ENCODE results near the gene SCGB1D2.
"Not testable (repeated sequence)": the region's sequence is repeated elsewhere in the genome, so short reads cannot be mapped to it uniquely, and the experiment has no call there.

SCGB1D2 gene

GRCh38 chr11:62242021-62242420, at the start of gene SCGB1D2:
Gene SCGB1D2 (plus strand): TSS chr11:62242239. CDS start chr11:62242308, 69 bp downstream.
- no peak for TF ChIP-seq CTCF (IDR thresholded peaks at IDR 0.05; ENCODE audit: poor library complexity, severe bottlenecking)
- Histone ChIP-seq H3K27me3 (ENCODE audit: insufficient read depth, poor library complexity, severe bottlenecking) (peaks cover 8% of the 10 kb centered on the region), H3K4me1 (ENCODE audit: insufficient read depth, poor library complexity, severe bottlenecking) (no peaks in the 10 kb centered on the region), H3K27ac (ENCODE audit: poor library complexity, severe bottlenecking) (no peak within 1 kb of the TSS), H3K4me3 (ENCODE audit: severe bottlenecking) (no peak within 1 kb of the TSS), H3K9me3 (ENCODE audit: severe bottlenecking) (no peaks in the 10 kb centered on the region), H3K36me3 (ENCODE audit: low read depth) (no peaks in the 10 kb centered on the region)
- DNase-seq (ENCODE audit: low spot score) = no peak
- ATAC-seq (ENCODE audit: low read depth) = 0 out of 3 replicates have a peak, but pooled peaks have one; percentile 42

GRCh38 chr11:62193952-62194351, 48.1 kb upstream of the SCGB1D2 start:
- H3K4me1 ChIP-seq (ENCODE audit: insufficient read depth, poor library complexity, severe bottlenecking) = no peaks in the 10 kb centered on the region
- DNase-seq (ENCODE audit: low spot score) (no peak), ATAC-seq (ENCODE audit: low read depth) (no peak)
- H3K36me3 ChIP-seq (ENCODE audit: low read depth) = no peaks in the 10 kb centered on the region
- H3K27me3 ChIP-seq (ENCODE audit: insufficient read depth, poor library complexity, severe bottlenecking) = no peaks in the 10 kb centered on the region
- no peak overlapping the region for H3K27ac ChIP-seq (ENCODE audit: poor library complexity, severe bottlenecking)
- TF ChIP-seq CTCF (IDR thresholded peaks at IDR 0.05; ENCODE audit: poor library complexity, severe bottlenecking) = no peak
- H3K4me3 ChIP-seq (ENCODE audit: severe bottlenecking) = no peak overlapping the region
- H3K9me3 ChIP-seq (ENCODE audit: severe bottlenecking) = no peaks in the 10 kb centered on the region

- H3K4me3 ChIP-seq (ENCODE audit: severe bottlenecking); H3K27me3 ChIP-seq (ENCODE audit: insufficient read depth, poor library complexity, severe bottlenecking); H3K9me3 ChIP-seq (ENCODE audit: severe bottlenecking); DNase-seq (ENCODE audit: low spot score); H3K4me1 ChIP-seq (ENCODE audit: insufficient read depth, poor library complexity, severe bottlenecking); H3K27ac ChIP-seq (ENCODE audit: poor library complexity, severe bottlenecking); H3K36me3 ChIP-seq (ENCODE audit: low read depth); ATAC-seq (ENCODE audit: low read depth): not testable (repeated sequence)
Observed at GRCh38 chr11:62195010-62195409, 47.0 kb upstream of the SCGB1D2 start.

- no peaks in the 10 kb centered on the region for H3K4me1 ChIP-seq (ENCODE audit: insufficient read depth, poor library complexity, severe bottlenecking)
- no peaks in the 10 kb centered on the region for H3K36me3 ChIP-seq (ENCODE audit: low read depth)
- DNase-seq (ENCODE audit: low spot score) (no peak), ATAC-seq (ENCODE audit: low read depth) (no peak)
- H3K27me3 ChIP-seq (ENCODE audit: insufficient read depth, poor library complexity, severe bottlenecking) = peaks cover 5% of the 10 kb centered on the region
- H3K4me3 ChIP-seq (ENCODE audit: severe bottlenecking) = no peak overlapping the region
- no peaks in the 10 kb centered on the region for H3K9me3 ChIP-seq (ENCODE audit: severe bottlenecking)
- no peak for TF ChIP-seq CTCF (IDR thresholded peaks at IDR 0.05; ENCODE audit: poor library complexity, severe bottlenecking)
- H3K27ac ChIP-seq (ENCODE audit: poor library complexity, severe bottlenecking) = no peak overlapping the region
Observed at GRCh38 chr11:62195945-62196344, 46.1 kb upstream of the SCGB1D2 start.

- H3K9me3 ChIP-seq (ENCODE audit: severe bottlenecking); H3K36me3 ChIP-seq (ENCODE audit: low read depth); H3K27me3 ChIP-seq (ENCODE audit: insufficient read depth, poor library complexity, severe bottlenecking); H3K4me3 ChIP-seq (ENCODE audit: severe bottlenecking); DNase-seq (ENCODE audit: low spot score); ATAC-seq (ENCODE audit: low read depth); H3K4me1 ChIP-seq (ENCODE audit: insufficient read depth, poor library complexity, severe bottlenecking); H3K27ac ChIP-seq (ENCODE audit: poor library complexity, severe bottlenecking): not testable (repeated sequence)
Observed at GRCh38 chr11:62197400-62197799, 44.6 kb upstream of the SCGB1D2 start.

- H3K4me3 ChIP-seq (ENCODE audit: severe bottlenecking) = no peak overlapping the region
- H3K27ac ChIP-seq (ENCODE audit: poor library complexity, severe bottlenecking) = no peak overlapping the region
- no peaks in the 10 kb centered on the region for H3K36me3 ChIP-seq (ENCODE audit: low read depth)
- no peaks in the 10 kb centered on the region for H3K4me1 ChIP-seq (ENCODE audit: insufficient read depth, poor library complexity, severe bottlenecking)
- peak; percentile 70 for ATAC-seq (ENCODE audit: low read depth)
- DNase-seq (ENCODE audit: low spot score) = no peak
- H3K9me3 ChIP-seq (ENCODE audit: severe bottlenecking) = no peaks in the 10 kb centered on the region
- peaks cover 5% of the 10 kb centered on the region for H3K27me3 ChIP-seq (ENCODE audit: insufficient read depth, poor library complexity, severe bottlenecking)
- TF ChIP-seq CTCF (IDR thresholded peaks at IDR 0.05; ENCODE audit: poor library complexity, severe bottlenecking) = no peak
Observed at GRCh38 chr11:62201376-62201775, 40.7 kb upstream of the SCGB1D2 start.

Data from RWPE2 (cell line).